Stimulated activated CD4-positive, alpha-beta T cell treated with anti-CD3 and anti-CD28 coated beads, Interleukin-15, amount 100 ng/mL, for 1 hour (primary cell): ENCODE results near the gene JARID2.
"Not testable (repeated sequence)": the region's sequence is repeated elsewhere in the genome, so short reads cannot be mapped to it uniquely, and the experiment has no call there.

Source experiments
- DNase-seq, 2 donors: peaks; one replicate each; pipeline ENCODE4 v3.0.0-alpha.2; 2020; ENCODE audit warnings: low read depth in 1 of 2, low spot score in 1 of 2

The JARID2 gene

DNA sequence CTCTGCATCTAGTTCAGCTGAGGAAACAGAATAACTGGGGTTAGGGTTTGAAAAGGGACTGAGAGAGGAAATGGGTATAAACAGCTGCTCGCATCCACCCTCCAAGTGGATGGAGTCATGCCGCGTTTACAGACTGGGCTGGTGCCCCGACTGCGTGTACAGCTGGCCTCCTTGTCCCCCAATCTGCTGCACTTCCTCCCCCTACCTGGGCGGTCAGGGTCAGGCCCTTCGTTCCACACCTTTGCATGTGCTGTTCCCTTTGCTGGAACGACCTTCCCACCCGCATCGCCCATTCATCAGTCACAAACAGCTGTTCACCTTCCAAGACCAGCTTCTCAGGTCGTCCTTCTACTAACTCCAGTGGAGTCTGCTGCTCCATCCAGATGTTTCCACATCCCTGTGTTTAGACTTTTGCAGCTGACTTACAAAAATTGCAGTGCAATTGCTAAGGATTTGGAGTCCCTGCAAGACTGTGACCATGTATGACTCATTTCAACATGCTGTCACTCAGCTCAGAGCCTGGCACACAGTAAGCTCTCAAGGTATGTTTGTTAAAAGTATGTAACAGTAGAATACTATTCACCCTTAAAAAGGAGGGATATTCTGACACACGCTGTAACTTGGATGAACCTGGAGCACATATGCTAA is 287.6 kb downstream of the JARID2 start:
- DNase-seq, result no peak

- DNase-seq, result no peak
Measured at GRCh38 chr6:15534974-15535373, 289.1 kb downstream of the JARID2 start.

DNA sequence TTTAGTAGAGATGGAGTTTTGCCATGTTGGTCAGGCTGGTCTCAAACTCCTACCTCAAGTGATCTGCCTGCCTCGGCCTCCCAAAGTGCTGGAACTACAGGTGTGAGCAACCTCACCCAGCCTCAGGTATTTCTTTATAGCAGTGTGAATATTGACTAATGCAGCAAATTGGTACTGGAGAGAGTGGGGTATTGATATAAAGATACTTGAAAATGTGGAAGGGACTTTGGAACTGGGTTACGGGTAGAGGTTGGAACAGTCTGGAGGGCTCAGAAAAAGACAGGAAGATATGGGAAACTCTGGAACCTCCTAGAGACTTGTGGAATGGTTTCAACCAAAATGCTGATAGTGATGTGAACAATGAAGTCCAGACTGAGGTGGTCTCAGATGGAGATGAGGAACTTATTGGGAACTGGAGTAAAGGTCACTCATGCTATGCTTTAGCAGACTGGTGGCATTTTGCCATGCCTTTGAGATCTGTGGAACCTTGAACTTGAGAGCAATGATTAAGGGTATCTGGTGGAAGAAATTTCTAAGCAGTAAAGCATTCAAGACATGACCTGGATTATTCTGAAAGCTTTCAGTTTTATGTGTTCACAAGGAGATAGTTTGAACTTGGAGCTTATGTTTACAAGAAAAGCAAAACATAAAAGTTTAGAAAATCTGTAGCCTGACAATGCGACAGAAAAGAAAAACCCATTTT is 289.8 kb downstream of the JARID2 start:
- DNase-seq, result no peak

- no peak for DNase-seq
Measured at GRCh38 chr6:15536198-15536955, 290.5 kb downstream of the JARID2 start.

DNA sequence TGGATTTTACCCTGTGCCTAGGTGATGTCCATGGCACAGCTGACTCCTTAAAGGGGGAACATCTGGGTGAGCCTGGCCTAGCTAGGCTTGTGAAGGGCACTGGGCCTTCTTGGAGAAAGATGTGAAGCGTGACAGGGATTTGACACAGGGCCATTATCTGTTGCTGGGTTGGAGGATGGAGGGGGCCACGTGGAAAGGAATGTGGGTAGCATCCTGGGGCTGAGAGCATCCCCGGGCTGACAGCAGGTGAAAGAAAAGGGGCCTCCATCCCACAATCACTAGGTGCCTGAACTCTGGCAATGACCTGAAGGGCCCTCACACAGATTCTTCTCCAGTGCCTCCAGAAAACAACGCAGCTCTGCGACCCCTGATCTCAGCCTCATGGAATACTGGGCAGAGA is 292.2 kb downstream of the JARID2 start:
- no peak for DNase-seq

DNA sequence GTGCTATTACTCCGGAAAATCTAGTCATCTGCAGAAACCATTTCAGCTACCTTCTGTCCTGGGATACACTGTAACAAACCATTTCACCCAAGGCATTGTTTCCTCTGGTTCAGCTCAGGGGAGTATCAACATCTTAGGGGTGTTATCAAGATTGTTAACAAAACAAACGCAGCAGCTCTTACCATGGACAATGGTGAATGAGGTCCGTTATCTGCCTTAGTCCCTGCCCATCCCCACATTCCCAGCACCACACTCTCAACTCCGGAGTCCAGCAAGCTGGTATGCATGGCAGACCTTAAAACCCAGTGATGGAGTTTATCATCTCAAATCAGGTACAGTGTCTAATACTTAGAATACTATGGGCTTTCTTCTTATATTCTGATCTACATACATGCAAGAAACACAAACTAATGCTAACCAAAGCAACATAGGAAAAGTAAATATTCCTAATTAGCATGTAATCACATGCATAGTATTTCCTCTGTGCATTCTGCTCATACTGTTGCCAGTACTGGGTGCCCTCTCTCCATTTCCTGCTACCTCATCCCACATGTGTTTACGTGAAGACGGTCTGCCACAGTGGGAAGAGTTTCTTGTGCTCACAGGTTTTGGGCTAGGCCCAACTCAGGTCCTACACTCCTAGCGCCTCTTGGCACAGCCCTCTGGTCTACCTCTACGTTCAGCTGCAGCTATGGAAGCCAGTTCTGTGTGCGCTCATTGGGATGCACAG is 293.1 kb downstream of the JARID2 start:
- no peak for DNase-seq

- no peak for DNase-seq
Measured at GRCh38 chr6:15539722-15540270, 293.9 kb downstream of the JARID2 start.

- not testable (repeated sequence) for DNase-seq
Measured at GRCh38 chr6:15543332-15543917, 297.6 kb downstream of the JARID2 start.

DNA sequence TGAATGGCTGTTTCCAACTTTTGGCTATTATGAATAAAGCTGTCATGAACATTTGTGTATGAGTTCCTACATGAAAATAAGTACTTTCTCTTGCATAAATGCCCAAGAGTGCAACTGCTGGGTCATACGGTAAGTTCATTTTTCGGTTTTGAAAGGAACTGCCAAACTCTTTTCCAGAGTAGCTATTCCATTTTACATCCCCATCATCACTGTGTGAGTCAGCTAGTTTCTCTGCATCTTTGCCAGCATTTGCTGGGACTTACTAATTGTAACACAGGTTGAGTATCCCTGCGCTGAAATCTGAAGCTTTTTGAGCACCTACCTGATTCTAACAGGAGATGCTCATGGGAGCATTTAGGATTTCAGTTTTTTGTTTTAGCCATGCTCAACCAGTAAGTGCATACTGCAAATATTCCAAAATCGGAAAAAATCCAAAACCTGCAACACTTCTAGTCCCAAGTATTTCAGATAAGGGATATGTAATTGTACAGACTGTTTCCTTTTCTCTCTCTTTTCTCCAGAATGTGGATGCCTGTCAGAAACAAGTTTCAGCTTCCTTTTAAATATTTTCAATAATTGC is 298.5 kb downstream of the JARID2 start:
- no peak for DNase-seq

GRCh38 chr6:15546591-15546990 is 300.7 kb downstream of the JARID2 start:
- no peak for DNase-seq

DNA sequence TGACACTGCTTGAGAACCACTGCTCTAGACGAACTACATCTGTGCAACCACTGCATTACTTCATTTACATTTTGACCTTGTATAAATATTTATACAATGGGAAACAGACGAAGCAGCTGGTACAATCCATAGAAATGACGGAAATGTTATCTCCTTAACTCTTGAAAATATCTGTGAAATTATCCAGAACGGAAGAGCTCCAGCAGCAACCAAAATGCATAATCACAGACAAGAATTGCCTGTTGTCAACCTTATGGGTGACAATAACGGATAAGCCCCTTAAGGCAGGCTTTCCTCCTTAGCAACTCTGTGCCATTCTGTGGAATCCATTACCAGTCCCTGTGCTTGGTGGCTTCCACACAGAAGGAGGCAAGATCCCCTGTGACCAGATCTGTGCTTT is 301.5 kb downstream of the JARID2 start:
- DNase-seq, result no peak

GRCh38 chr6:15549371-15549770 is 303.5 kb downstream of the JARID2 start:
- no peak for DNase-seq

GRCh38 chr6:15550546-15551123 is 304.8 kb downstream of the JARID2 start:
- DNase-seq, result no peak

- no peak for DNase-seq
Measured at GRCh38 chr6:15551262-15551661, 305.4 kb downstream of the JARID2 start.

- DNase-seq, result no peak
Measured at GRCh38 chr6:15551798-15552197, 305.9 kb downstream of the JARID2 start.

DNA sequence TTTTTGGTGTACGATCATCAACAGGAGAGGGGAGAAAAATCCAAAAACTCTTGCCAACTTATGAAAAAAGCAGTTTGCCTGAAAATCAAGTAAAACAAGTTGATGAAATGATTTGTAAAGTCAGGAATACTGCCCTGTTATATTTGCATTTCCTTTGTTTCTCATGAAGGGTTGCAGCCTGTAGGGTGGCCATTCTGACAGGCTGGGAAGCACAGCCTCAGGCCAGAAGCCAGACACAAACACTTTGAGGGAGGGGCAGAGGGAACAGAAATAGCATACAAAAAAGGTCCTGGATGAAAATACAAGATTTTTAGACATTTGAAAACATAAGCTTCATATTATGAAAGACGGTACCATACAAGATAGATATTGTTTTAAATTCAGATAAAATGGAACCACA is 307.2 kb downstream of the JARID2 start:
- no peak for DNase-seq

- DNase-seq, result no peak
Measured at GRCh38 chr6:15553736-15554294, 307.9 kb downstream of the JARID2 start.

DNA sequence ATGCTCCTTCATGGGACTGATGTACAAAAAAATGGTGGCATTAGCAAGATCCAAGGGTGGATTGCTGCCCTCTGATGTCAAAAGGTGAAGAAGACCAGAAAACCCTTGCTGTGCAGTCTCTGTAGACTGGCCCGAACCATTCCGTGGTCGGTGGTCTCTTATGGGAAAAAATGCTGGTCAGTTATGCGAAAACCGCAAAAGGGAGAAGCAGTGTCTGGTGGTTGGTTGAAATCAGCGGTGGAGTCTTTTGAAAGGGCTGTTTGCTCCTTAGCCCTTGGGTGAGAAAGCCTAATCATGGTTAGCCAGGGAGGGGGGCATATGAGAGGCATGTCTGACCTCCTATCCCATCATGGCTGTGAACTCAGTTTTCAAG is 308.8 kb downstream of the JARID2 start:
- no peak for DNase-seq

GRCh38 chr6:15555101-15556038 is 309.5 kb downstream of the JARID2 start:
- no peak for DNase-seq
